ENCODE data around the gene AMTN.

DNA sequence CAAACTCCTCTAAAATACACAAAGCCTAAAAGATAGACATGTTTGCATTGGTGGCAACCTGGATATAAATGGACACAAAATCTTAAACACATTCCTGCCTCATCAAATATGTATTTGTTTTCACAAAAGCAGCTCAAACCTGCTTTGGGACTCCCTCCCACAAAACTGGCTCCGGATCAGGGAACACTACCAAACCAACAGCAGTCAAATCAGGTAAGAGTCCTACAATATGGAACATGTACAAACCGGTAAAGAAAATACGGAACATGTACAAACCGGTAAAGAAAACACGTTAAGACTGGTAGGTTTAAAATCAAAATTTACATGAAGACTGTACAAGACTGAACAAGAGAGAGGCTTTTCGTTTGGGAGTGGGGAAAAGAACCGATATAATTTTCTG lies 4.3 kb downstream of the AMTN start:
- TF ChIP-seq, protein P1, sequence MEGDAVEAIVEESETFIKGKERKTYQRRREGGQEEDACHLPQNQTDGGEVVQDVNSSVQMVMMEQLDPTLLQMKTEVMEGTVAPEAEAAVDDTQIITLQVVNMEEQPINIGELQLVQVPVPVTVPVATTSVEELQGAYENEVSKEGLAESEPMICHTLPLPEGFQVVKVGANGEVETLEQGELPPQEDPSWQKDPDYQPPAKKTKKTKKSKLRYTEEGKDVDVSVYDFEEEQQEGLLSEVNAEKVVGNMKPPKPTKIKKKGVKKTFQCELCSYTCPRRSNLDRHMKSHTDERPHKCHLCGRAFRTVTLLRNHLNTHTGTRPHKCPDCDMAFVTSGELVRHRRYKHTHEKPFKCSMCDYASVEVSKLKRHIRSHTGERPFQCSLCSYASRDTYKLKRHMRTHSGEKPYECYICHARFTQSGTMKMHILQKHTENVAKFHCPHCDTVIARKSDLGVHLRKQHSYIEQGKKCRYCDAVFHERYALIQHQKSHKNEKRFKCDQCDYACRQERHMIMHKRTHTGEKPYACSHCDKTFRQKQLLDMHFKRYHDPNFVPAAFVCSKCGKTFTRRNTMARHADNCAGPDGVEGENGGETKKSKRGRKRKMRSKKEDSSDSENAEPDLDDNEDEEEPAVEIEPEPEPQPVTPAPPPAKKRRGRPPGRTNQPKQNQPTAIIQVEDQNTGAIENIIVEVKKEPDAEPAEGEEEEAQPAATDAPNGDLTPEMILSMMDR (conservative IDR thresholded peaks at IDR 0.05; ENCODE audit: low read depth, low read length) = no peak
- no peak for TF ChIP-seq EZH2 (IDR thresholded peaks at IDR 0.05; ENCODE audit: low read length, unreplicated experiment)
